NCI-H226 (cell line): ENCODE results near the gene FKBP6.
"Not testable (repeated sequence)": the region's sequence is repeated elsewhere in the genome, so short reads cannot be mapped to it uniquely, and the experiment has no call there.

Experiments used
- DNase-seq: peaks from one replicate; pipeline ENCODE4 v3.0.0-alpha.2; 2015

Gene FKBP6

DNA sequence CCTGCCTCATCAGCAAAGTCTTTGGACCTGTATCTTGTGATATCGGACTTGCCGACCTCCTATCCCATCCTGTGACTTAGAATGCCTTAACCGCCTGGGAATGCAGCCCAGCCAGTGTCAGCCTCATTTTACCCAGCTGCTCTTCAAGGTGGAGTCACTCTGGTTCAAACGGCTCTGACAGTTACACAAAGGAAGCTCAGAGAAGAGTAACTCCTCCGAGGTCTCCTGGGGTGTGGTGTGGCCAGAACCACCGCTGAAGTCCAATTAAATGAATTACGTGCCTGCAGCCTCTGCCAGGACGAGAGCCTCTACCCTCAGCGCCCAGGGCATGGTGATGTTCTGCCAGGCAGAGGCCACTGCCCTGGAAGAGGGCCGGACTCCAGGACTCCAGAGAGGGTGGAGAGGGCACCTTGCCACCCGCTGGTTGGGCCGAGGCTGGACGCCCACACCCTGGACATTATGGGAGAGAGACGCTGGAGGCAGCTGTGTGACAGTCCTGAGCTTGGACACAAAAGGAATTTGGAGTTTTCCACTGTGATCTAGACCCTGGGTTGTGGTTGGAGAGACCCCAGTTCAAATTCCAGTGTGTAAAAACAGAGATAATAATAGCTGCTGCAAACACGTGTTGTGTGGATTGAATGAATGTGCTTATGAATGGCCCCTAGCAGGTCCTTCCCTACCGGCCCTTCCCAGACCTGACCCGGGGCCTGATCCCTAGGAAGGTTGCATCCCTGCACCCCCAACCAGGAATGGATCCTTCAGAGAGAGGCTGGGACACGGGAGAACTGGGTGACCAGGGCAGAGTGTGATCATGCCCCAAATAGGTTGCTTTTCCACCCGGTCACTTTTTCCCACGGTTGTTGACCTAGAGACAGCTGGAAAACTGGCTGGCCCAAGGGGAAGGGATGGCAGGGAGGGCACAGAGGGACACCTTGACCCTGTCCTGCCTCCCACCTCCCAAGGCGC is 67.9 kb downstream of the FKBP6 start:
- no peak for DNase-seq

DNA sequence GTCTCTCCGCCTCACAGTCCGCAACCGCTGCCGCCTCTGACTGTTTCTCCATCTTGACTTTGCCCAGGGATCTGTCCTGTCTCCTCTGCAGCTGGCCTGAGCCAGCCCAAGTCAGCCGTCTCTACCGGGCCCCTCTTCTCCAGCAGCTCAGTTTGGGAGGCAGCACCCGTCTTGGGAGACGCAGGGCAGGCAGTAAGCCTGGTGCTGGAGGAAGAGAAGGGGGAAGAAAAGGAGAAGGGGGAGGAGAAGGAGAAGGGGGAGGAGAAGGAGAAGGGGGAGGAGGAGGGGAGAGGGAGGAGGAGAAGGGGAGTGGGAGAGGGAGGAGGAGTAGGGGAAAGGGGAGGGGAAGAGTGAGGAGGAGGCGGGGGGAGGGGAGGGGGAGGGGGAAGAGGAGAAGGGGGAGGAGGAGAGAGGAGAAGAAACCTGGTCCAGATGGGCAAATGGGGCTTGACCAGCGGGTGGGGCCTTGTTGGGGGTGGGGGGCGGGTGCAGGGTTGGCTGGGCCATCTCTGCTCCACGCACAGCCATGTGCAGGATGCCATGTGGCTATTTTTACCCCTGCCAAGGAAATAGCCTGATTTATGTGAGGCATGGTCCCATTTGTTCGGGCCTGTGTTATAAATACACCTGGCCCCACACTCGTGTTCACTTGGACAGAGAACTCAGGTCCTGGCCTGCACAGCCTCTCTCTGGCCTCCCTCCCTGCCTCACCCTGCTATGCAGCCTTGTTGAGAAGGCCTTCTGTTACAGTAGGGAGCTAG is 69.7 kb downstream of the FKBP6 start:
- no peak for DNase-seq

DNA sequence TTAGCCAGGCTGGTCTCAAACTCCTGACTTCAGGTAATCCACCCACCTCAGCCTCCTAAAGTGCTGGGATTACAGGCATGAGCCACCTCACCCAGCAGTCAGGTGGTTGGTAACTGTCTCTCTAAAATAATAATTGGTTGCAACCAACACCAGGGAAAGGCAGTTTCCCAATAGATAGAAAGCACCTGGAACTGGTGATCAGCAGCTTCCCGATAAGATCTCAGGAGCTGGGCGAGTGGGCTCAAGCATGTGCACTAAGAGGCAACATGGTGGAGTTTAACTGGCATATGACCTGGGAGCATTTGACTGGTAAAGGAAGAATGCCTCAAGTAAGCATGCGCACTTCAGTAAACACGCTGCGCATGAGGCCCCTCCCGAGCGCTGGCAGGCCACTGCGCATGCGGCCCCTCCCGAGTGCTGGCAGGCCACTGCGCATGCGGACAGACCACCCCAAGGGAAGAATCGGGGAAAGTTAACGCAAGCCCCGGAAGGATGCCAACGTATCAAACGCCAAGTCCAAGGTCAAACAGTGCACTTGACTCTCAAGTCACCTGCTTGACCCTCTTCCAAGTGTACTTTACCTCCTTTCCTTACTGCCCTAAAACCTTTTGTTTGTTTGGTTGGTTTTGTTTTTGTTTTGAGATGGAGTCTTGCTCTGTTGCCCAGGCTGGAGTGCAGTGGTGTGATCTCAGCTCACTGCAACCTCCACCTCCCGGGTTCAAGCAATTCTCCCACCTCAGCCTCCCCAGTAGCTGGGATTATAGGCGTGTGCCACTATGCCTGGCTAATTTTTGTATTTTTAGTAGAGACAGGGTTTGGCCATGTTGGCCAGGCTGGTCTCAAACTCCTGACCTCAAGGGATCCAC is 71.5 kb downstream of the FKBP6 start:
- DNase-seq: peak; percentile 58

DNA sequence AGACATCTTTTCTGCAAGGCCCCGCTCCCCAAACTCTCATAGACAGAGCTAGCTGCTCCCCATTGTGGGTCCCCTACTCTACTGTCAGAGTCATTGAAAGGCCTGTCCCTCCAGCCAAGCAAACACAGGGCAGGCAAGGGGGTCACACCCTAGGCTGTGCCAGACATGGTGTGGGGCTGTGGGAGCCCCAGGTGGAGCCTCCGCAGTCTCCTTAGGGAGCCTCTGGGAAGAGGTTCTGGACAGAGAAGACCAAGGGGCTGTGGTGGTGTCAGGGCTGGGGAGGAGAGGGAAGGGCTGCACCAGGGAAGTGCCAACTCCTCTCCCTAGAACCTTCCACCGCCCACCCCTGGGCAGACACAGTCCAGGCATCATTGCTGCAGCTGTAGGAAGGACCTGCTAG is 76.9 kb downstream of the FKBP6 start:
- DNase-seq: not testable (repeated sequence)
